Gastrocnemius medialis (tissue), 4 donors: ENCODE data around the gene PKHD1.

Experiments used
- POLR2A ChIP-seq, 2 donors: fragments of 450-650 bp; IDR thresholded peaks; one replicate each; pipeline ENCODE4 v1.6.1; 2017; ENCODE audit warnings: antibody characterized with exemption in 2 of 2, mild to moderate bottlenecking in 2 of 2, moderate library complexity in 2 of 2
- TF ChIP-seq, protein P1 (sequence below), 5 experiments: fragments of 450-650 bp in 3 of 5; fragments of 200-600 bp in 2 of 5; sonication (generic) in 2 of 5; IDR thresholded peaks in 4 of 5; conservative IDR thresholded peaks in 1 of 5; 1 replicate in 4 of 5; 2 replicates in 1 of 5; pipeline ENCODE4 v1.5.1; 2016 to 2019; ENCODE audit warnings: antibody characterized with exemption in 5 of 5, mild to moderate bottlenecking in 3 of 5, moderate library complexity in 3 of 5

DNA sequence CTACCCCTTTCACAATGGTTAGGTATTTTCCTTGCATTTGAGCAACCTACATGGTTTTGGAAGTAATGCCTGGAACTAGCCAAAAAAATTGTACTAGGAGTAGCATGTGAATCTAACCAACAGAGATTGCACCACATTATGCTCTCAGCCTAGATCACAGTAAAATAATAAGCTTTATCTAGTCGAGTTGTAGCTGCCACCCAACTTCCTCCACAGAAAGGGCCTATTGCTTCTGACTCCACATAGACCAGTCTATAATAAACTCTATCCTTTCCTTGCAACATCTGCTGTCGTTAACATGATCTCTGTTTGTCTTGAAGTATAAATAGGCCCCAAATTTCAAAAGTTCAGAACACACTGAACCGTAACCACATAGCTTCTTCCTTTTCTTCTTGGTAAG, 375.5 kb downstream of the PKHD1 start:
- TF ChIP-seq, protein P1, sequence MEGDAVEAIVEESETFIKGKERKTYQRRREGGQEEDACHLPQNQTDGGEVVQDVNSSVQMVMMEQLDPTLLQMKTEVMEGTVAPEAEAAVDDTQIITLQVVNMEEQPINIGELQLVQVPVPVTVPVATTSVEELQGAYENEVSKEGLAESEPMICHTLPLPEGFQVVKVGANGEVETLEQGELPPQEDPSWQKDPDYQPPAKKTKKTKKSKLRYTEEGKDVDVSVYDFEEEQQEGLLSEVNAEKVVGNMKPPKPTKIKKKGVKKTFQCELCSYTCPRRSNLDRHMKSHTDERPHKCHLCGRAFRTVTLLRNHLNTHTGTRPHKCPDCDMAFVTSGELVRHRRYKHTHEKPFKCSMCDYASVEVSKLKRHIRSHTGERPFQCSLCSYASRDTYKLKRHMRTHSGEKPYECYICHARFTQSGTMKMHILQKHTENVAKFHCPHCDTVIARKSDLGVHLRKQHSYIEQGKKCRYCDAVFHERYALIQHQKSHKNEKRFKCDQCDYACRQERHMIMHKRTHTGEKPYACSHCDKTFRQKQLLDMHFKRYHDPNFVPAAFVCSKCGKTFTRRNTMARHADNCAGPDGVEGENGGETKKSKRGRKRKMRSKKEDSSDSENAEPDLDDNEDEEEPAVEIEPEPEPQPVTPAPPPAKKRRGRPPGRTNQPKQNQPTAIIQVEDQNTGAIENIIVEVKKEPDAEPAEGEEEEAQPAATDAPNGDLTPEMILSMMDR (IDR thresholded peaks at IDR 0.05 in 4 of 5, conservative IDR thresholded peaks at IDR 0.05 in 1 of 5): no peak
- TF ChIP-seq POLR2A (IDR thresholded peaks at IDR 0.05): no peak
